Thoracic aorta (tissue), 2 donors: ENCODE measurements around the gene AMZ1. TPM values are rescaled to one million over a fixed set of nuclear protein-coding genes. Genes with fewer than 3 reads are reported as not detected.

Experiments
- ATAC-seq: fragments of 150-250 bp; one replicate; pipeline ENCODE4 v1.8.0; 2017; ENCODE audit warnings: low read depth; ENCODE audit not compliant: insufficient number of reproducible peaks, low FRiP score
- DNase-seq: peaks from one replicate; pipeline ENCODE4 v3.0.0-alpha.2; 2020; ENCODE audit warnings: low spot score
- H3K27ac ChIP-seq, 2 donors: fragments of 200-600 bp; sonication (generic); 1 replicate in 1 of 2; 2 replicates in 1 of 2; pipeline ENCODE4 v1.5.1; 2016; ENCODE audit warnings: mild to moderate bottlenecking in 2 of 2, moderate library complexity in 2 of 2
- H3K27me3 ChIP-seq: fragments of 200-600 bp; sonication (generic); replicated peaks from 2 replicates; pipeline ENCODE4 v1.6.0; 2016; ENCODE audit warnings: mild to moderate bottlenecking; ENCODE audit not compliant: insufficient read depth
- H3K36me3 ChIP-seq: fragments of 200-600 bp; sonication (generic); one replicate; pipeline ENCODE4 v1.5.1; 2016
- H3K4me1 ChIP-seq, 2 donors: fragments of 200-600 bp; sonication (generic); 1 replicate in 1 of 2; 2 replicates in 1 of 2; pipeline versions ENCODE4 v1.5.1 to v1.6.0; 2016; ENCODE audit warnings: low read depth in 2 of 2, mild to moderate bottlenecking in 1 of 2; ENCODE audit not compliant: control insufficient read depth in 1 of 2
- H3K4me3 ChIP-seq: fragments of 200-600 bp; sonication (generic); 2 replicates; pipeline ENCODE4 v1.5.1; 2016; ENCODE audit warnings: mild to moderate bottlenecking
- H3K9me3 ChIP-seq: fragments of 200-600 bp; sonication (generic); 2 replicates; pipeline ENCODE4 v1.5.1; 2016
- CTCF ChIP-seq: fragments of 200-600 bp; sonication (generic); IDR thresholded peaks from one replicate; pipeline ENCODE4 v1.5.1; 2019; ENCODE audit warnings: antibody characterized with exemption
- total RNA-seq, 2 donors: library from RNA; depleted of rRNA; stranded (reverse); fragments of >200 nt; gene quantifications; one replicate each; pipeline versions ENCODE4 v1.1.0 to v1.2.3, GENCODE V29; 2016

AMZ1 gene
- total RNA-seq, 2 donors from 2014 or later = 1.4 to 3.7 TPM

- Histone ChIP-seq H3K27ac (no peak overlapping the region), H3K27me3 (no peaks in the 10 kb centered on the region), H3K9me3 (no peaks in the 10 kb centered on the region), H3K36me3 (peaks cover 33% of the 10 kb centered on the region), H3K4me3 (no peak overlapping the region), H3K4me1 (peaks cover 3 to 10% of the 10 kb centered on the region in 2 donors)
- DNase-seq (no peak), ATAC-seq (no peak)
- no peak for TF ChIP-seq CTCF
Measured at GRCh38 chr7:2647594-2648172, 40.3 kb upstream of the AMZ1 start.

DNA sequence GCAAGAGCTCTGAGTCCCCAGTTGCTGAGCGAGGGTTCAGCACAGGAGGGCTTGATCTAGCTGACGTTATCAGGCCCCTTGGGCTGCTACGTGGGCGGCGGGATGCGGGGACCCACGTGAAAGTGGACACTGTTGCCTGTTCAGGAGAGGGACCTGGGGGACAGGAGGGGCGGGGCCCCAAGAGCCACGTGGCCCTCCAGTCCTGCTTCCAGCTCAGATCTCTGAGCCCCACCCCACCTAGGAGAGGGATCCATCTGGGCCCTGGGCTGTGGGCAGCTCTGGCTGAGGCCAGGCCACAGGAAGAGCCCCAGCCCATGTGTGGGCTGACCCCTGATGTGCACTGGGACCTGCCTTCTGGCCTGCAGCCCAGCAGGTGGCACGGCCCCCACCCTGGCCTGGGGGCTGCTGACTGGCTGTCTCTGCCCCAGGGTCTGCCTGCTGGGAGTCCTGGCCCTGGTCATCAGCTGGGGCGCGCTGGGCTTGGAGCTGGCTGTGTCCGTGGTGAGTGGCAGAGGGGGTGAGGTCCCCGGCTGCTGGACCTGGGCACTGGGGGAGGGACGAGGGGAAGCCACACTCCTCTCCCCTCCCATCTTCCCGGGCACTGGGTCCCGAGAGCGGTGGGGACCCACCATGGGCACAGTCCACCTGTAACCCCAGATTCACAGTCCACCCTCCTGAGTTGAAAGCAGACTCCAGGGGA lies 38.7 kb upstream of the AMZ1 start:
- H3K4me3 ChIP-seq = no peak overlapping the region
- H3K4me1 ChIP-seq = peaks cover 3 to 9% of the 10 kb centered on the region in 2 donors
- H3K27ac ChIP-seq = no peak overlapping the region
- TF ChIP-seq CTCF = no peak
- H3K27me3 ChIP-seq = no peaks in the 10 kb centered on the region
- no peak for ATAC-seq
- DNase-seq = no peak
- peaks cover 33% of the 10 kb centered on the region for H3K36me3 ChIP-seq
- no peaks in the 10 kb centered on the region for H3K9me3 ChIP-seq

- peaks cover 33% of the 10 kb centered on the region for H3K36me3 ChIP-seq
- no peak for TF ChIP-seq CTCF
- no peak for ATAC-seq
Measured at GRCh38 chr7:2649991-2650390, 38.0 kb upstream of the AMZ1 start.

GRCh38 chr7:2650451-2650850 lies 37.6 kb upstream of the AMZ1 start:
- H3K36me3 ChIP-seq = peaks cover 34% of the 10 kb centered on the region
- DNase-seq = no peak

More at GRCh38 chr7:2649991-2650390, 38.0 kb upstream of the AMZ1 start:
- no peak for DNase-seq
- H3K4me1 ChIP-seq = peaks cover under 1 to 2% of the 10 kb centered on the region in 2 donors
- no peak overlapping the region for H3K4me3 ChIP-seq
- no peaks in the 10 kb centered on the region for H3K27me3 ChIP-seq
- H3K27ac ChIP-seq = no peak overlapping the region
- H3K9me3 ChIP-seq = no peaks in the 10 kb centered on the region

GRCh38 chr7:2651336-2651735 lies 36.7 kb upstream of the AMZ1 start:
- Histone ChIP-seq H3K36me3 (peaks cover 41% of the 10 kb centered on the region), H3K27me3 (no peaks in the 10 kb centered on the region), H3K9me3 (no peaks in the 10 kb centered on the region), H3K4me1 (no peaks in the 10 kb centered on the region), H3K27ac (no peak overlapping the region), H3K4me3 (no peak overlapping the region)
- DNase-seq (no peak), ATAC-seq (no peak)
- no peak for TF ChIP-seq CTCF

More at GRCh38 chr7:2650451-2650850, 37.6 kb upstream of the AMZ1 start:
- no peak for TF ChIP-seq CTCF
- Histone ChIP-seq H3K9me3 (no peaks in the 10 kb centered on the region), H3K27me3 (no peaks in the 10 kb centered on the region), H3K4me3 (no peak overlapping the region), H3K27ac (no peak overlapping the region), H3K4me1 (no peaks in the 10 kb centered on the region)
- ATAC-seq = no peak
